ENCODE data around the gene EXOSC5.

DNA sequence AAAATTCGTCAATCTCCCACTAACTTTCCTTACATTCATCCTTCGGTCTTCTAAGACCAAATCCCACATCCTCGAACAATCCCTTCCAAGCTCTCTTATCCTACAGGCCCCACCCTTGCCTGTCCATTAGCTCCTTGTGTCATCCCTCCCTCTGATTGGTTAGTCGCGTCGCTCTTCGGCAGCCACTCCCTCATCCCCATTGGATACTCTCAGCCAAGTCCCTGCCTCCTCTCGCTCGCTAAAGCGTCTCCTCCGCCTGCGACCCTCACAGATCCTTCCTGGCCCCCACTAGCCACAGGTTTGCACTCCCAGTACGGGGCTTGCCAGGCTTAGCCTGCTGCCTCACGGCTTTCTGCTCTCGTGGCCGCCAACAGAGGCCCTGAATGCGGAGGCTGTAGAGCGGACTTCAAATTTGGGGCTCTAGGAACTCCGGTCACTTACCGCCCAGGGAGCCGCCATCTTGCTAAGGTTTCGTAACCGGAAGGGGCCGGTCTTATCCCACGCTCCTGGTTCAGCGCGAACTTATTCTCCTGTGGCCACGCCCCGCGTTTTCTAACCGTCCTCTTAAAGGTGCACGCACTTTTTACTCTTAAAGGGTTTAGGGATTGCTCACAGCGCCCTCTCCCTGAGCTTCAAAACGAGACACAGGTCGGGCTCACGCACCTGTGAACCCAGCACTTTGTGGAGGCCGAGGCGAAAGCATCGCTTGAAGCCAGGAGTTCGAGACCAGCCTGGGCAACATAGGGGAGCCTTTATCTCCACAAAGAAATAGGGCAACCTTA, 42.5 kb upstream of the EXOSC5 start, which contains the start of gene DMAC2:
- TF ChIP-seq, protein P1, sequence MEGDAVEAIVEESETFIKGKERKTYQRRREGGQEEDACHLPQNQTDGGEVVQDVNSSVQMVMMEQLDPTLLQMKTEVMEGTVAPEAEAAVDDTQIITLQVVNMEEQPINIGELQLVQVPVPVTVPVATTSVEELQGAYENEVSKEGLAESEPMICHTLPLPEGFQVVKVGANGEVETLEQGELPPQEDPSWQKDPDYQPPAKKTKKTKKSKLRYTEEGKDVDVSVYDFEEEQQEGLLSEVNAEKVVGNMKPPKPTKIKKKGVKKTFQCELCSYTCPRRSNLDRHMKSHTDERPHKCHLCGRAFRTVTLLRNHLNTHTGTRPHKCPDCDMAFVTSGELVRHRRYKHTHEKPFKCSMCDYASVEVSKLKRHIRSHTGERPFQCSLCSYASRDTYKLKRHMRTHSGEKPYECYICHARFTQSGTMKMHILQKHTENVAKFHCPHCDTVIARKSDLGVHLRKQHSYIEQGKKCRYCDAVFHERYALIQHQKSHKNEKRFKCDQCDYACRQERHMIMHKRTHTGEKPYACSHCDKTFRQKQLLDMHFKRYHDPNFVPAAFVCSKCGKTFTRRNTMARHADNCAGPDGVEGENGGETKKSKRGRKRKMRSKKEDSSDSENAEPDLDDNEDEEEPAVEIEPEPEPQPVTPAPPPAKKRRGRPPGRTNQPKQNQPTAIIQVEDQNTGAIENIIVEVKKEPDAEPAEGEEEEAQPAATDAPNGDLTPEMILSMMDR (IDR thresholded peaks at IDR 0.05), result peak in 4 of 6 experiments; percentile 30 to 37 (median 34)
- peak; percentile 27 to 89 for TF ChIP-seq POLR2A (IDR thresholded peaks at IDR 0.05)
